Coronary artery (tissue), 2 donors: Measurements from ENCODE around the gene IL31RA.
"Not testable (repeated sequence)": the region's sequence is repeated elsewhere in the genome, so short reads cannot be mapped to it uniquely, and the experiment has no call there.

Source experiments
- DNase-seq: peaks from one replicate; pipeline ENCODE4 v3.0.0-alpha.2; 2017; ENCODE audit warnings: low spot score
- H3K27ac ChIP-seq, 2 donors: fragments of 200-600 bp; sonication (generic); one replicate each; pipeline ENCODE4 v1.5.1; 2016 to 2019
- H3K4me3 ChIP-seq: fragments of 200-600 bp; sonication (generic); 2 replicates; pipeline ENCODE4 v1.5.1; 2016; ENCODE audit warnings: mild to moderate bottlenecking, moderate library complexity
- CTCF ChIP-seq: fragments of 200-600 bp; sonication (generic); IDR thresholded peaks from one replicate; pipeline ENCODE4 v1.5.1; 2019; ENCODE audit warnings: antibody characterized with exemption

The IL31RA gene

DNA sequence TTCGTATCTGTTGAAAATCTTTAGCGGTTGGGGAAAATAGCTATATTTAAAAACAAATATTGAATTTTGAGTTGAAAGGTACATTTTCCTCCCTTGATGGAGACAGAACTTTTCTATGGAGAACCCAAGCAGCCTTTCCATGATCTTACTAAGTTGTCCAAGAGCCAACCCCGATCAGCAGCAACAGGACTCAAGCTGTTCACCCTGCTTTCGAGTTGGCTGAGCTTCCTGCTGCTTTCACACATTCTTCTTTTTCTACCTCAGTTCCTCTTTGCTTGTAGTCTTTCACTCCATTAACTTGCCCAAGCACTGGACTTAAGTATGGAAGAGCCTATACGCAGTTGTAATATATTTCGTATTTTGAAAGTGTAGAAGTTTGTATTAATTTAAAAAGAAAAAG is 84.2 kb downstream of the IL31RA start:
- DNase-seq = no peak
- no peak for TF ChIP-seq CTCF
- H3K4me3 ChIP-seq = no peak overlapping the region
- H3K27ac ChIP-seq = no peak overlapping the region

DNA sequence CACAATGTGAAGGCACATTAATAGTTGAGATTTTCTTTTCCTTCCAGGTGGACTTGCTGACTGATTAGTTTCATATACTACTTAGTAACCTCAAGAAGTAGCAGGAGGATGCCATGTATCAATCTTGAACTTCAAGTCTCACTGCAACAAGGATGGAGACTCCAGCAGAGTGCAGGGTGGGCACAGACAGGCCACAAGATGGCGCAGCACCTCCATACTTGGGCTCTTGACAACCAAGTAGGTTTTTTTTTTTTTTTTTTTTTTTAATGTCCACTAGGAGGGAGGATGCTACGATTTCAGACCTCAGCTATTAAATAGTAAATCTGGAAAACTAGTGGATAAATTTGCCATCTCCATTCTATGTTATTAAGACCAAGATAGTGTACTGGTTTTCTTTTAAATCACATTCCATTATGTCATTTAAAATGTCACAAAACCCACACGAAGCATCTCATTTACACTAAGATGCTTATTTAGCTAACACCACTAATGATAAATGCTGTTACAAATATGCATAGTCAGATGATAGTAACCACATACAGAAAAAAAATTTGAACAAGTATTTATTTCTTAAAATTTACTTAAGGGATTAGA is 85.0 kb downstream of the IL31RA start:
- Histone ChIP-seq H3K27ac (no peak overlapping the region), H3K4me3 (no peak overlapping the region)
- no peak for DNase-seq
- peak; percentile 61 for TF ChIP-seq CTCF

GRCh38 chr5:55937598-55937997 is 86.4 kb downstream of the IL31RA start:
- H3K27ac ChIP-seq, DNase-seq, H3K4me3 ChIP-seq: not testable (repeated sequence)

- H3K27ac ChIP-seq, DNase-seq, H3K4me3 ChIP-seq: not testable (repeated sequence)
These were observed 90.0 kb downstream of the IL31RA start for GRCh38 chr5:55941154-55941553.

DNA sequence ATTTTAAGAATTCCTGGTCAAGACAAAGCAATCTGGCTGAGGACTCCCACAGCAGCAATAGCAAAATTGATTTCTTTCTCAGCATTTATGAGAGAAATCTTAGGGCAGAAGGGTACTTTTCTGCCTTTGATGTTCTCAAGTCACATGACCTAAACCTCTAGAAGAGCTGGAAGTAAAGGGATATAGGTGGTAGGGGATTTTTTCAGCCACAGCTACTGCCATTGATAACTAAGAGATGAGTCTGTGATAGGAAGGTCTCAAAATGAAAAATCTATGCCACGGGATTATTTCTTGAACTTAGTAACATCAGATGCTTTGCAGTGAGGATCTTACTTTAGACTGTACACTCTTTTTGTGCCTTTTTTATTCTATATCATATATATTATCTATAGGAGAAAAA is 108.1 kb downstream of the IL31RA start:
- Histone ChIP-seq H3K4me3 (no peak overlapping the region), H3K27ac (no peak overlapping the region)
- TF ChIP-seq CTCF = no peak
- no peak for DNase-seq

DNA sequence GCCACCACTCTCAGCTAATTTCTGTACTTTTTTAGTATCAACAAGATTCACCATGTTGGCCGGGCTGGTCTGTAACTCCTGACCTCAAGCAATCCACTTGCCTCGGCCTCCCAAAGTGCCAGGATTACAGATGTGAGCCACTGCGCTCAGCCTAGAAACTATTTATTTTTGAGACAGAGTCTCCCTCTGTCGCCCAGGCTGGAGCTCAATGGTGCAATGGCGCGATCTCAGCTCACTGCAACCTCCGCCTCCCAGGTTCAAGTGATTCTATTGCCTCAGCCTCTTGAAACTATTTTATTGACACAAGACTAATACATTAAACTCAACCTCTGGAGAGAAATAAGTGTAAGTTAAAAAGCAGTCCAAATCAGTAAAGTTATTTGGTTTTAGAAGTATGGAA is 109.6 kb downstream of the IL31RA start:
- no peak for DNase-seq
- no peak overlapping the region for H3K4me3 ChIP-seq
- no peak for TF ChIP-seq CTCF
- no peak overlapping the region for H3K27ac ChIP-seq

GRCh38 chr5:55965525-55965924 is 114.4 kb downstream of the IL31RA start:
- Histone ChIP-seq H3K4me3 (no peak overlapping the region), H3K27ac (no peak overlapping the region)
- TF ChIP-seq CTCF = no peak
- no peak for DNase-seq

DNA sequence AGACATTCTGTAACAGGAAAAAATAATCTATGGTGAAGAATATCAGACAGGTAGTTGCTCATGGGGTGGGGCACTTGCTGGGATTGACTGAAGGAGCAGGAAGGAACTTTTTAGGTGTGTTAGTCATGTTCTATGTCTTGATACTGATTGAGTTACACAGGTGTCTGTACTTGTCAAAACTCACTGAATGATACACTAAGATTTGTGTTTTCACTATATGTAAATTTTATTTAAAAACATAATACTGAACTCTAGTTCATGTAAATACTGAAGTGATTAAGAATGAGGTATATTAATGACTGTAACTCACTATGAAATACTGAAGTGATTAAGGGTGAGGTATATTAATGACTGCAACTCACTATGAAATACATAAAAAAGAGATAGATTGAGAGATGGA is 115.1 kb downstream of the IL31RA start:
- Histone ChIP-seq H3K27ac (no peak overlapping the region), H3K4me3 (no peak overlapping the region)
- no peak for TF ChIP-seq CTCF
- DNase-seq = no peak
